HCT116 (cell line): Measurements from ENCODE around the gene SLC25A25.

Source experiments
- CEBPB ChIP-seq: IDR thresholded peaks from 2 replicates; pipeline ENCODE4 v1.6.1; 2012; ENCODE audit warnings: low read depth
- CTCF ChIP-seq, 3 experiments: fragments of 200-600 bp in 1 of 3; sonication (generic) in 1 of 3; IDR thresholded peaks in 2 of 3; conservative IDR thresholded peaks in 1 of 3; 2 replicates each; pipeline ENCODE4 v1.5.1; 2012 to 2017; ENCODE audit warnings: low read depth in 2 of 3, low read length in 2 of 3, antibody characterized with exemption in 1 of 3, borderline replicate concordance in 1 of 3, control low read depth in 1 of 3, mild to moderate bottlenecking in 1 of 3, mixed read lengths in 1 of 3, mixed run types in 1 of 3, moderate library complexity in 1 of 3; ENCODE audit not compliant: insufficient read depth in 1 of 3
- EGR1 ChIP-seq: IDR thresholded peaks from 2 replicates; pipeline ENCODE4 v1.6.1; 2012; ENCODE audit warnings: low read depth
- EZH2 ChIP-seq: fragments of 200-600 bp; sonication (generic); IDR thresholded peaks from 2 replicates; pipeline ENCODE4 v1.6.1; 2017; ENCODE audit warnings: antibody characterized with exemption, mixed run types
- EZH2phosphoT487 ChIP-seq: fragments of 200-600 bp; IDR thresholded peaks from 2 replicates; pipeline ENCODE4 v1.6.1; 2018; ENCODE audit warnings: antibody characterized with exemption, borderline replicate concordance
- JUND ChIP-seq: IDR thresholded peaks from 2 replicates; pipeline ENCODE4 v1.6.1; 2012
- POLR2A ChIP-seq: IDR thresholded peaks from 2 replicates; pipeline ENCODE4 v1.7.0; 2011; ENCODE audit warnings: borderline replicate concordance; ENCODE audit not compliant: insufficient read depth, insufficient read length; ENCODE audit errors: extremely low read depth
- POLR2AphosphoS5 ChIP-seq: IDR thresholded peaks from 2 replicates; pipeline ENCODE4 v1.6.1; 2011; ENCODE audit warnings: mild to moderate bottlenecking, low read depth, low read length, moderate library complexity
- RAD21 ChIP-seq: IDR thresholded peaks from 2 replicates; pipeline ENCODE4 v1.6.1; 2012; ENCODE audit warnings: low read depth, mild to moderate bottlenecking
- REST ChIP-seq: IDR thresholded peaks from 2 replicates; pipeline ENCODE4 v1.6.1; 2012; ENCODE audit warnings: low read depth
- SP1 ChIP-seq: IDR thresholded peaks from 2 replicates; pipeline ENCODE4 v1.6.1; 2012; ENCODE audit warnings: low read depth
- ZBTB33 ChIP-seq: IDR thresholded peaks from 2 replicates; pipeline ENCODE4 v1.6.1; 2011; ENCODE audit warnings: mild to moderate bottlenecking, low read length, moderate library complexity; ENCODE audit not compliant: insufficient replicate concordance; ENCODE audit errors: extremely low read depth
- TF ChIP-seq, protein P1 (sequence below): IDR thresholded peaks from 2 replicates; pipeline ENCODE4 v1.6.1; 2012

DNA sequence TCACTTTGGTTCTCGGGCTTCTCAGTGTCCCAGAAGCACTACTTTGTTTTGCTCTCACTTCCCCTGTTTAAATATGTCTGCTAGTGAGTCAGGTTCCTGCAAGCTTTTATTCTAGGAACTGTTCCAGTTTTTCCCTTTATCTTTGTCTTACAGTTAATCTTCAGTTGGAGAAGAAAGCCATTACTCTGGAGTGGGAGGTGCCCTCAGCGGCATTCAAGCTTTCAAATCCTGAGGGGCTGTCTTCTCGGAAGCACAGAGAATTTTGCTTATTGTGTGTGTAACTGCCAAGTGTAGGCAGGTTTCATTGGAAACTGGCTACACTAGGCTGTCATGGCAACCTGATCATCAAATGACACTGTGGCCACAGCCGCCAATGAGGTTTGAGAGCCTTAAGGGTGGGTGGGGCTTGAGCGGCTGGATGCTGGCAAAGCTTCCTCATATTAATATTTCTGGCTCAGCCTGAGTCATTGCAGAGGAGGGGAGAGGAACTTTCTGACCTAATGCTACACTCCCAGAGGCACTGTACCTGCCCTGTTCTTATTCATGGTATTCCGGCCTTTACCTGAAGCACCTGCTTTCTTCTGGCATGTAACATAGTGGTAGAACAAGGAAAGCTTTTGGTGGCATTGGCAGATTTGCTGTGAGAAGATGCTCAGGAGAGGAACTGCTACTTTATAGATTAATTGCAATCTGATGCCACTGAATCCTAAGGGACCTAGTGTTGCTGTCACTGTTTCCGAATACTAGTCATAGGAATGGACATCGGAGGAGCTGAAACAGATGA lies 26.3 kb downstream of the SLC25A25 start:
- TF ChIP-seq EZH2 (no peak), CTCF (IDR thresholded peaks at IDR 0.05 in 2 of 3, conservative IDR thresholded peaks at IDR 0.05 in 1 of 3; ENCODE audit: borderline replicate concordance in 1 of 3, insufficient read depth in 1 of 3, low read depth in 2 of 3, low read length in 2 of 3) (no peak), POLR2A (no peak), EZH2phosphoT487 (no peak), CEBPB (no peak), REST (no peak), RAD21 (no peak), SP1 (0 out of 2 replicates have a peak, but pooled peaks have one; percentile 19), EGR1 (no peak), ZBTB33 (no peak), JUND (no peak), POLR2AphosphoS5 (peak; percentile 40; the same call in 1 of the 2 replicates)
- TF ChIP-seq, protein P1, sequence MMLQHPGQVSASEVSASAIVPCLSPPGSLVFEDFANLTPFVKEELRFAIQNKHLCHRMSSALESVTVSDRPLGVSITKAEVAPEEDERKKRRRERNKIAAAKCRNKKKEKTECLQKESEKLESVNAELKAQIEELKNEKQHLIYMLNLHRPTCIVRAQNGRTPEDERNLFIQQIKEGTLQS: no peak
